A204.1 (cell line): ENCODE measurements around the gene RPS8.
"Not testable (repeated sequence)": the region's sequence is repeated elsewhere in the genome, so short reads cannot be mapped to it uniquely, and the experiment has no call there.

ENCODE experiments used
- FAIRE-seq: peaks from 2 replicates; lab custom pipeline; 2012; peaks lifted over from hg19 to GRCh38; lab: Jason Lieb, UNC

The RPS8 gene

DNA sequence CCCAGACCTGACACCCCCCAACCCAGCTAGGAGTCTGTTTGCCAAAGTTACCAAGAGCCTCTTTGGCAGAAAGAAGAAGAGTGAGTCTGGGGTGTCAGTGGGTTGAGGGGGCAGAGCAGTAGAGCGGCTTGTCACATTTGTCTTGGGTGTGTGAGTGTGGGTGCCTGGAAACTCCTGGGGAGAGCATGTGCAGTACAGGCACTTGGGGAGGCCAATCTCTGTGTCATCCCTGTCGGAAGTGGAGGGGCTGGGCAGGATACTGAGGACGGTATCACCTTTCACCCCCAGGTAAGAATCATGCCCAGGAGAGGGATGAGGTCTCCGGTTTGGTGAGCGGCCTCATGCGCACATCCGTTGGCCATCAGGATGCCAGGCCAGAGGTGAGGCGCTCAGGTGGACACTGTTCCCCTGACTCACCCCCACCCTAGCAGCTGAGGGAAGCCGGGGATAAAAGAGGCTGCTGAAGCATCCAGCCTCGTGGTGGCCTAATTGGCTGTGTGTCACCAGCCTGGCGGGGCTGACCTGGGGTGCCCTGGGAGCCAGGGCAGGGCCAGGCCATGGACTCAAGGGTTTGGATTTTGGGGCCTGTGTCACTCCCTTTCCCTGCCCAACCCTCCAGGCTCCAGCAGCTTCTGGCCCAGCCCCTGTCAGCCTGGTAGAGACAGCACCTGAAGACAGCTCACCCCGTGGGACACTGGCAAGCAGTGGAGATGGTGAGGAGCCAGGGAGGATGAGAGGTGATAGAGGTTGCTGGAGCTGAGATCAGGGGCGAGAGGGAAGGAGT, 28.2 kb downstream of the RPS8 start:
- no peak for FAIRE-seq

DNA sequence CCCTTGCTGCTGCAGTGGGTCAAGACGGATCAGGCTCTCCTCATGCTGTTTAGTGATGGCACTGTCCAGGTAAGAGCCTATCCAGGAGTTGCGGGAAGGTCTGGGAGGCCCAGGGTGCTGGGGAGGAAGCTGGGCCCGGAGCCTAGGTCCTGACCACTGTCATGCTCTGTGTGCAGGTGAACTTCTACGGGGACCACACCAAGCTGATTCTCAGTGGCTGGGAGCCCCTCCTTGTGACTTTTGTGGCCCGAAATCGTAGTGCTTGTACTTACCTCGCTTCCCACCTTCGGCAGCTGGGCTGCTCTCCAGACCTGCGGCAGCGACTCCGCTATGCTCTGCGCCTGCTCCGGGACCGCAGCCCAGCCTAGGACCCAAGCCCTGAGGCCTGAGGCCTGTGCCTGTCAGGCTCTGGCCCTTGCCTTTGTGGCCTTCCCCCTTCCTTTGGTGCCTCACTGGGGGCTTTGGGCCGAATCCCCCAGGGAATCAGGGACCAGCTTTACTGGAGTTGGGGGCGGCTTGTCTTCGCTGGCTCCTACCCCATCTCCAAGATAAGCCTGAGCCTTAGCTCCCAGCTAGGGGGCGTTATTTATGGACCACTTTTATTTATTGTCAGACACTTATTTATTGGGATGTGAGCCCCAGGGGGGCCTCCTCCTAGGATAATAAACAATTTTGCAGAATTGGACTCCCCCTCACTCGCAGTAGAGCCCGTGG, 30.1 kb downstream of the RPS8 start:
- no peak for FAIRE-seq

DNA sequence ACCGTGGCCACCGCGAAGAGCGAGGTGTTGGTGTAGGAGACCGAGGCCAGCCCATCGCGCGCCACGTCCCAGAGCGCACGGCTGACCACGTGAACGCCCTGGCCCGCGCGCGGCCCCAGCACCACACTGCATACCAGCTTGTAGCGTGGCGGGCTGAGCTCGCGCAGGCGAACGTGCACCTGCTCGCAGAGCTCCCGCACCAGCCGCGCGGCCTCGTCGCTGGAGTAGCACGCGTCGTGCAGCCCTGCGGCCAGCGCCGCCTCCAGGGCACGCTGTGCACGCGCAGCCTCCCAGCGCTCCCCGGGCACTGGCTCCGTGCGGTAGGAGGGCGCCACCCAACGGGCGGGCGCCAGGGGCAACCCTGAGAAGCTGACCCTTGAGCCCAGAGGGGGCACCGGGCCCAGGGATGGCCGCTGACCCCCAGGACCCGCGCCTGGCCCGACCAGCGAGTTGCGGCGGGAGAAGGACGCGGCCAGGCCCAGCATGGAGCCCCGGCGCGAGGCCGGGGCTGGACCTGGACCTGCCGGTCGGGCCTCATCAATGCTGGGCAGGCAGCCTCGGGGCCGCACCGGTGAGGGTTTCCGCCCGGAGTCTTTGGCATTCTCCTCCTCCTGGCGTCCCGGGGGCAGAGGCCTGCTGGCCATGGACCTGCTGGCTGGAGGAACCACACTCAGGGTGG, 30.8 kb downstream of the RPS8 start:
- FAIRE-seq = no peak

DNA sequence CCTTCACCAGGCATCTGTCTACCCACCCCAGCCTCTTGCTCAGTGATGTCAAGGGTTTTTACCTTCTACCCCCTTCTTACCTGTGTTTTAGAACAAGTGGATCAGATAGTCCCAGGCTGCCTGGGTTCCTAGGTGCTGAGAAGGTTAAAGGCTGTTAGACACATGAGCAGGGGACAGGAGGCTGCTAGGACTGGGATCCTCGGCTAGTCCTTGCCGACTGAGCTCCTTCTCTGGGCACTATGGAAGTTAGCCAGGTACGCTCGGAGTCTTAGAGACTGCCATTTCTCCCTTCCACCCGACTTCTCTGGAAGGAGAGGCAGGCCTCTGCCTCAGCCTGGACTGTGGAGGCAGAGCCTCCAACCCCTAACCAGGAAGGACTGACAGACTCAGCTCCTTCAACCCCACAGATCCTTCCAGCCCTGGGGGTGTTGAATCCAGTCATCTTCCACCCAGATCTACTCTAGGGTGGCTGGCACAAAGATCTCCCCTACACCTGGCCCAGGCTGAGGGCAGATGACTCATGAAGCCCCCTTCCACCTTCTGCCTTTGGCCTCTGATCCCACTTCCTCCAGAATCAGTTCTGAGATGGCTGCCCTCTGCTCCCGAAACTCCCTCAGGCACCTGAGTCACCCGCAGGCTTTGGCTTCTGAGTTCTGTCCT, 31.5 kb downstream of the RPS8 start, which contains the start of gene DYNLT4:
TSS of gene DYNLT4 (minus strand) at position 648 of the 660 bp plus-strand sequence. CDS start 683 bp downstream, outside the sequence.
- FAIRE-seq = no peak

GRCh38 chr1:44807364-44808062, 32.2 kb downstream of the RPS8 start:
- FAIRE-seq = no peak

DNA sequence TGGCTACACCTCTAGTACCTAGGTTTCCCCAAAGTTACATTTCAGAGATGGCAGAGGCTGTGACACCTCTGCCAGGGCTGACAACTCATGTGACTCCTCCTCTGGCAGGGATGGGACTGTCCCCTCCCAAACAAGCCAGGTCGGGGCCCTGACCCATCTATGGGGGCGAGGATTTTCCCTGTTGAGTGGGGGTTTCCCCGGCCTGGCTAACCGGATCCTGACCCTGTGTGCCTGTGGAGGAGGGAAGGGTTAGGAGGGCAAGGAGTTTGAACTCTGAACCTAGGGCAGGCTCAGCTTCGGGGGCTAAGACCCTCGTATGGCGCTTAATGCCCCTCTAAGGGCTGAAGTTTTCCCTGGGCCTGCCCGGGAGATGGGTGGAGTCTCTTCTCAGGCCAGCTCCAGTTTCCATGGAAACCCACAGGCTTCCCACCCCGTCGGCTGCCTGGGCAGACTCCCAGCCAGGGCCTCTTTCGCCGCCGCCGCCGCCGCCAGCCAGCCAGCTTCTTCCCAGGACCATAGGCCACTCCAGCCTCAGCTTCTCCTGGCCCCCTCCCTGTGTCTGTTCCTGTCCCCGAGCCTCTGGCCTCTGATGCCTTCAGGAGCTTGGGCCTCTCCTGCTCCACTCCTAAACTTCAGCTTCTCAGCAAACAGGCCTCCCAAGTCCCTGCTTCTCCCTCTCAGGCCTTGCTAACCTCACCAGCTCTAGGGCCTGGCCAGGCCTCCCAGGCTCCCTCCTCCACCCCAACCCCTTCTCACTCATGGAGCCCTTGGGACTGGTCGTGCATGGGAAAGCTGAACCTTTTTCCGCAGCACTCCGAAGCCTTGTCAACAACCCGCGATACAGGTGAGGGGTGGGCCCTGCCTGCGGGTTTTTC, 33.0 kb downstream of the RPS8 start, which contains the start of gene BTBD19:
TSS of gene BTBD19 (plus strand) at position 461 of the 875 bp plus-strand sequence. CDS start at position 759, 298 bp downstream.
- no peak for FAIRE-seq

- no peak for FAIRE-seq
Observed at GRCh38 chr1:44808938-44809917, 33.9 kb downstream of the RPS8 start.

DNA sequence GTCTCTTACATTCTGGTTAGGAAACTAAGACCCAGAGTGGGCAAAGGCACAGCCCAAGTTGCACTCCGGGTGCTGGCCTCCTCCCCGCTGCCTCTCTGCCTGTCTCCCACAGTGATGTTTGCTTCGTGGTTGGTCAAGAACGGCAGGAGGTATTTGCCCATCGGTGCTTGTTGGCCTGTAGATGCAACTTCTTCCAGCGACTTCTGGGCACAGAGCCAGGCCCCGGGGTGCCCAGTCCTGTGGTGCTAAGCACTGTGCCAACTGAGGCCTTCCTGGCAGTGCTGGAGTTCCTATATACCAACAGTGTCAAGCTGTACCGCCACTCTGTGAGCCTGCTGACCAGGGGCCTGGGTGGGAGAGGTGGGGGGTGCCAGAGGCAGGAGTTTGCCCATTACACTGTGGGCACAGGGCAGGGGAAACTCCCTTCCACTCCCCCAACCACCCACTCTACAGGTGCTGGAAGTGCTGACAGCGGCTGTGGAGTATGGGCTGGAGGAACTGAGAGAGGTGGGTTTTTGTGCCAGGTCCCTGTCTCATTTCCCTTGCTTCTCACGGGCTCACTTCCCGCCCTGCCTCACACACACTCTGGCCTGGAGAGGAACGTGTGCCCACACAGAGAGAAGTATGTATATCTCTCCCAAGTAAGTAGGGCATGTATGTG, 34.9 kb downstream of the RPS8 start:
- no peak for FAIRE-seq

- not testable (repeated sequence) for FAIRE-seq
Observed at GRCh38 chr1:44810762-44811105, 35.4 kb downstream of the RPS8 start.

DNA sequence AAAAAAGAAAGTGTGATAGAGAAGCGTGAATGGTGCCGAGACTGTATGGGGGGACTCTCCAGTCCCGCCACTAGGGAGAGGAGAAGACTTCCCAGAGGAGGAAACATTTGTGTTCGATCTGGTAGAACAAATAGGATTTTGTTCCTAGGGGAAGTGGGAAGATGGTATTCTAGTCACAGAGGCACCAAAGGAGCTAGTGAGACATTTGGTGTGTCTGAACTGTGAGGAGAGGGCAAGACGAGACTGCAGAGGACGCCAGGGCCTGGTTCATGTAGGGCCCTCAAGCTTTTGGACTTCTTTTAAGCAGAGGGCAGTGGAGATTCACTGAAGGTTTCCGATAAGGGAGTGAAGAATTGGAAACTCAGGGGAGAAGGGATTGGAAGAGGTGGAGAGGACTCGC, 35.9 kb downstream of the RPS8 start:
- no peak for FAIRE-seq

DNA sequence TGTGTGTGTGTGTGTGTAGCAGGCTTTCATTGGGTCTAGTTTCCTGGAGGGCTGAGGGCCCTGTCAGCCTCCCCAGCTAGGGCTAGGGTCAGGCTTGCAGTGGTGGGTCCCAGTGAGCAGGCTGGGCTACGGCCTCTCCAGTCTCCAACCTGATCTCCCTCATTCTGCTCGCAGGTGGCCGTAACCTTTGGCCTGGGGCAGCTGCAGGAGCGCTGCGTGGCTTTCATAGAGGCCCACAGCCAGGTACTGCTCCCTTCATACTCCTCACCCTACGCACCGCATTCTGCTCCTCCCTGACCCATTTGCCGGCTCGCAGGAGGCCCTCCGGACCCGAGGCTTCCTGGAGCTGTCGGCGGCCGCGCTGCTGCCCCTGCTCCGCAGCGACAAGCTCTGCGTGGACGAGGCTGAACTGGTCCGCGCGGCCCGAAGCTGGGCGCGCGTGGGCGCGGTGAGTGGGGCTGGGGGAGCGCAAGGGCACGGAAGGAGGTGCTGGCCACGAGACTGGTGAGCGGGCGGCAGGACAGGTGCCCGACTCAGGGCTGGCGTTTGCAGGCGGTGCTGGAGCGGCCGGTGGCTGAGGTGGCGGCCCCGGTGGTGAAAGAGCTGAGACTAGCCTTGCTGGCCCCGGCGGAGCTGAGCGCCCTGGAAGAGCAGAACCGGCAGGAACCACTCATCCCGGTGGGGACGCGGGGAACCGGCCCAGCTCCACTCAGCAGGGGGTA, 37.6 kb downstream of the RPS8 start:
- no peak for FAIRE-seq

GRCh38 chr1:44815926-44816325, 40.6 kb downstream of the RPS8 start:
- not testable (repeated sequence) for FAIRE-seq

- FAIRE-seq = no peak
Observed at GRCh38 chr1:44817307-44817706, 42.0 kb downstream of the RPS8 start.

- FAIRE-seq = no peak
Observed at GRCh38 chr1:44817771-44818495, 42.6 kb downstream of the RPS8 start.

GRCh38 chr1:44819196-44819607, 43.9 kb downstream of the RPS8 start:
- FAIRE-seq = no peak

DNA sequence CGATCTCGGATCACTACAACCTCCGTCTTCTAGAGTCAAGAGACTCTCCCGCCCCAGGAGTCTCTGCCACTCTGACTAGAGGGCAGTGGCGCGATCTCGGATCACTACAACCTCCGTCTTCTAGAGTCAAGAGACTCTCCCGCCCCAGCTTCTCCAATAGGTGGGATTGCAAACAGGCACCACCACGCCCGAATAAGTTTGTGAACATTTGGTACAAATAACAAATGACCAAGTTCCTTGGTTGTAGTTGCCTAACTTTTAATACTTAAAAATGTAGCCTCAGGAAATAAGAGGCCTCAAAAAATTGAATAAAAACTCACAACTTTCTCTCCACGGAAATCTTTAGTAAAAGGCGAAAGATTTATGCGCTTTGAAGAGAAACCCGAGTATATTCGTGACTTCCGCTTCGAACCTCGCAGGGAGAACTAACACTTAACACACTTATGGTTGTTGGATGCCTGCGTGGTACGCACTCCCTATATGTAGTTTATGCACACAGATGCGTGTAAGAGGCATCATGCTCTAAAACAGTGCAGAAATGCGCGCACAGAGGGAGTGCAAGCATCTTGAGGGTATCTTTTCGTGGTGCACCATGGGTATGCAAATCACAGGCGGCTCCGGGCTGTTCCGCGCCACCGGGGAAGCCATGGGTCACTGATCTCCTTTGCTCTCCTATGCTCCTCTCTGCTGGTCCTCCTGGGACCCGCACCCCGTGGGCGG, 44.4 kb downstream of the RPS8 start:
- FAIRE-seq = peak; percentile 98
